ENCODE results near the gene OR52N4.

DNA sequence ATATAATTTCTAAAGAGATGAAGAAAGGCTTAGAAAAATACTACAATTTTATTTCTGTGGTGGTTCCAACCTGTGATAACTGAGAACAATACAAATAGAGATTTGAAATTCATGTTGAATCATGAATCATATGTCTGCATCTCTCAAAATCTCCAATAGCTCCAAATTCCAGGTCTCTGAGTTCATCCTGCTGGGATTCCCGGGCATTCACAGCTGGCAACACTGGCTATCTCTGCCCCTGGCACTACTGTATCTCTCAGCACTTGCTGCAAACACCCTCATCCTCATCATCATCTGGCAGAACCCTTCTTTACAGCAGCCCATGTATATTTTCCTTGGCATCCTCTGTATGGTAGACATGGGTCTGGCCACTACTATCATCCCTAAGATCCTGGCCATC lies 17.6 kb upstream of the OR52N4 start, which contains the start of gene OR56B1:
- TF ChIP-seq, protein P1, sequence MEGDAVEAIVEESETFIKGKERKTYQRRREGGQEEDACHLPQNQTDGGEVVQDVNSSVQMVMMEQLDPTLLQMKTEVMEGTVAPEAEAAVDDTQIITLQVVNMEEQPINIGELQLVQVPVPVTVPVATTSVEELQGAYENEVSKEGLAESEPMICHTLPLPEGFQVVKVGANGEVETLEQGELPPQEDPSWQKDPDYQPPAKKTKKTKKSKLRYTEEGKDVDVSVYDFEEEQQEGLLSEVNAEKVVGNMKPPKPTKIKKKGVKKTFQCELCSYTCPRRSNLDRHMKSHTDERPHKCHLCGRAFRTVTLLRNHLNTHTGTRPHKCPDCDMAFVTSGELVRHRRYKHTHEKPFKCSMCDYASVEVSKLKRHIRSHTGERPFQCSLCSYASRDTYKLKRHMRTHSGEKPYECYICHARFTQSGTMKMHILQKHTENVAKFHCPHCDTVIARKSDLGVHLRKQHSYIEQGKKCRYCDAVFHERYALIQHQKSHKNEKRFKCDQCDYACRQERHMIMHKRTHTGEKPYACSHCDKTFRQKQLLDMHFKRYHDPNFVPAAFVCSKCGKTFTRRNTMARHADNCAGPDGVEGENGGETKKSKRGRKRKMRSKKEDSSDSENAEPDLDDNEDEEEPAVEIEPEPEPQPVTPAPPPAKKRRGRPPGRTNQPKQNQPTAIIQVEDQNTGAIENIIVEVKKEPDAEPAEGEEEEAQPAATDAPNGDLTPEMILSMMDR (conservative IDR thresholded peaks at IDR 0.05 in 1 of 2, IDR thresholded peaks at IDR 0.05 in 1 of 2; ENCODE audit: low read depth in 1 of 2, low read length in 2 of 2), result no peak
- TF ChIP-seq EZH2 (IDR thresholded peaks at IDR 0.05; ENCODE audit: low read length, missing control alignments), result no peak
